Endothelial cell (in vitro differentiated cells): Measurements from ENCODE around the gene LRP1B. TPM values are rescaled to one million over a fixed set of nuclear protein-coding genes. Genes with fewer than 3 reads are reported as not detected.

Experiments used
- DNase-seq: peaks from one replicate; pipeline ENCODE4 v3.0.0; 2021; ENCODE audit warnings: low spot score
- H3K27ac Mint-ChIP-seq: one replicate; pipeline ENCODE4 v1.8.0; 2021; ENCODE audit warnings: mixed read lengths, inconsistent platforms; ENCODE audit not compliant: unreplicated experiment
- H3K27me3 Mint-ChIP-seq: one replicate; pipeline ENCODE4 v1.8.0; 2021; ENCODE audit warnings: mild to moderate bottlenecking, moderate library complexity, mixed read lengths, inconsistent platforms; ENCODE audit not compliant: unreplicated experiment
- H3K36me3 Mint-ChIP-seq: one replicate; pipeline ENCODE4 v1.8.0; 2021; ENCODE audit warnings: mild to moderate bottlenecking, low read depth, mixed read lengths, inconsistent platforms; ENCODE audit not compliant: unreplicated experiment
- H3K4me1 Mint-ChIP-seq: one replicate; pipeline ENCODE4 v1.8.0; 2021; ENCODE audit warnings: mild to moderate bottlenecking, mixed read lengths, inconsistent platforms; ENCODE audit not compliant: unreplicated experiment
- H3K4me3 Mint-ChIP-seq: one replicate; pipeline ENCODE4 v1.8.0; 2021; ENCODE audit warnings: mild to moderate bottlenecking, mixed read lengths, inconsistent platforms; ENCODE audit not compliant: unreplicated experiment
- H3K9me3 Mint-ChIP-seq: one replicate; pipeline ENCODE4 v1.8.0; 2021; ENCODE audit warnings: mixed read lengths, inconsistent platforms; ENCODE audit not compliant: unreplicated experiment
- CTCF ChIP-seq: fragments of 200-600 bp; sonication (generic); IDR thresholded peaks from one replicate; pipeline ENCODE4 v1.5.0; 2021; ENCODE audit warnings: antibody characterized with exemption; ENCODE audit not compliant: unreplicated experiment
- total RNA-seq: library from RNA; stranded (reverse); fragmentation: NEBNext Ultra II Directional; extraction: Animal tissue kit (Norgen Biotek cat#: 25700); gene quantifications from one replicate; pipeline ENCODE4 v1.2.1, GENCODE V29; 2021; ENCODE audit not compliant: unreplicated experiment

LRP1B gene
- total RNA-seq, 1 donor from 2014 or later: 1.4 TPM

GRCh38 chr2:140410695-140411094 is 1720.1 kb downstream of the LRP1B start:
- no peaks in the 10 kb centered on the region for H3K27me3 Mint-ChIP-seq
- TF ChIP-seq CTCF: no peak
- no peaks in the 10 kb centered on the region for H3K4me1 Mint-ChIP-seq
- no peak for DNase-seq
- H3K4me3 Mint-ChIP-seq: no peak overlapping the region
- H3K36me3 Mint-ChIP-seq: no peaks in the 10 kb centered on the region
- H3K27ac Mint-ChIP-seq: no peak overlapping the region
- H3K9me3 Mint-ChIP-seq: no peaks in the 10 kb centered on the region

GRCh38 chr2:140401056-140401455 is 1729.8 kb downstream of the LRP1B start:
- H3K9me3 Mint-ChIP-seq: no peaks in the 10 kb centered on the region
- H3K36me3 Mint-ChIP-seq: peaks cover 6% of the 10 kb centered on the region
- H3K27ac Mint-ChIP-seq: no peak overlapping the region
- no peak for TF ChIP-seq CTCF
- no peak for DNase-seq
- H3K4me3 Mint-ChIP-seq: no peak overlapping the region
- H3K27me3 Mint-ChIP-seq: peaks cover 2% of the 10 kb centered on the region
- H3K4me1 Mint-ChIP-seq: peaks cover 17% of the 10 kb centered on the region

- Mint-ChIP-seq H3K9me3 (no peaks in the 10 kb centered on the region), H3K4me3 (no peak overlapping the region), H3K27me3 (peaks cover 2% of the 10 kb centered on the region), H3K36me3 (no peaks in the 10 kb centered on the region), H3K27ac (no peak overlapping the region), H3K4me1 (no peaks in the 10 kb centered on the region)
- TF ChIP-seq CTCF: no peak
- no peak for DNase-seq
These were observed 1738.0 kb downstream of the LRP1B start for GRCh38 chr2:140392824-140393223.

- no peaks in the 10 kb centered on the region for H3K27me3 Mint-ChIP-seq
- no peaks in the 10 kb centered on the region for H3K4me1 Mint-ChIP-seq
- no peaks in the 10 kb centered on the region for H3K9me3 Mint-ChIP-seq
- no peaks in the 10 kb centered on the region for H3K36me3 Mint-ChIP-seq
- DNase-seq: no peak
- TF ChIP-seq CTCF: no peak
- H3K27ac Mint-ChIP-seq: no peak overlapping the region
- H3K4me3 Mint-ChIP-seq: no peak overlapping the region
These were observed 1745.9 kb downstream of the LRP1B start for GRCh38 chr2:140384946-140385345.

GRCh38 chr2:140383781-140384180 is 1747.0 kb downstream of the LRP1B start:
- Mint-ChIP-seq H3K27me3 (no peaks in the 10 kb centered on the region), H3K36me3 (no peaks in the 10 kb centered on the region), H3K9me3 (no peaks in the 10 kb centered on the region)

More at GRCh38 chr2:140383781-140384180, 1747.0 kb downstream of the LRP1B start:
- DNase-seq: no peak
- Mint-ChIP-seq H3K27ac (no peak overlapping the region), H3K4me3 (no peak overlapping the region), H3K4me1 (no peaks in the 10 kb centered on the region)
- TF ChIP-seq CTCF: no peak
